ENCODE measurements around the gene RXRB. TPM values are rescaled to one million over a fixed set of nuclear protein-coding genes. Genes with fewer than 3 reads are reported as not detected.

RXRB gene
- total and polyA plus RNA-seq, 2 of the 13 experiments (the other 11 are each of a cell fraction or from before 2014, with no cell fraction given): 26.7 to 55.7 TPM

DNA sequence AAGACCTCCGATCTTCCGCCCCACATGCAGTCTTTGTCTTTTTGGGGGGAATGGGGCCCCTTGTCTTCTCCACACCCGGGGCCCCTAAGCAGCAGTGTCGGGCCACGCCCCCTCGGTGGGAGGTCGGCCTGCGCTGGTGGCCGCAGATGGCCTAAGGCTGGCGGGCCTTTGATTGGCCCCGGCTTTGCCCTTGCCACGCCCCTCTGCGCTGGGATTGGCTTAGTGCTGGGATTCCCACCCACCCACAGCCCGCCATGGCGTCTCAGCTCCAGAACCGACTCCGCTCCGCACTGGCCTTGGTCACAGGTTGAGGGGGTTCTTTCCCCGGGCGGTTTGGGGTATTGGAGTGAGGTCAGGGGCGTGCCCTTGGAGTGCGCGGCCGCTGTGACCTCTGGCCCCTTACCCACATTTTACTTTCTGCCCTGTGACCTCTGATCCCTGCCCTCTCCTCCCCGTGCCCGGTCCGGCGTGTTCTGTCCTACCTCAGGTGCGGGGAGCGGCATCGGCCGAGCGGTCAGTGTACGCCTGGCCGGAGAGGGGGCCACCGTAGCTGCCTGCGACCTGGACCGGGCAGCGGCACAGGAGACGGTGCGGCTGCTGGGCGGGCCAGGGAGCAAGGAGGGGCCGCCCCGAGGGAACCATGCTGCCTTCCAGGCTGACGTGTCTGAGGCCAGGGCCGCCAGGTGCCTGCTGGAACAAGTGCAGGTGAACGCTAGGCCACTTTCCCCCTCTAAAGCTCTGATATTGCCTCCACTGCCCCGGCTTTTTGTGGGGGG lies 4.1 kb upstream of the RXRB start, which contains the start of gene HSD17B8 (continued):
- TF ChIP-seq, protein P1, sequence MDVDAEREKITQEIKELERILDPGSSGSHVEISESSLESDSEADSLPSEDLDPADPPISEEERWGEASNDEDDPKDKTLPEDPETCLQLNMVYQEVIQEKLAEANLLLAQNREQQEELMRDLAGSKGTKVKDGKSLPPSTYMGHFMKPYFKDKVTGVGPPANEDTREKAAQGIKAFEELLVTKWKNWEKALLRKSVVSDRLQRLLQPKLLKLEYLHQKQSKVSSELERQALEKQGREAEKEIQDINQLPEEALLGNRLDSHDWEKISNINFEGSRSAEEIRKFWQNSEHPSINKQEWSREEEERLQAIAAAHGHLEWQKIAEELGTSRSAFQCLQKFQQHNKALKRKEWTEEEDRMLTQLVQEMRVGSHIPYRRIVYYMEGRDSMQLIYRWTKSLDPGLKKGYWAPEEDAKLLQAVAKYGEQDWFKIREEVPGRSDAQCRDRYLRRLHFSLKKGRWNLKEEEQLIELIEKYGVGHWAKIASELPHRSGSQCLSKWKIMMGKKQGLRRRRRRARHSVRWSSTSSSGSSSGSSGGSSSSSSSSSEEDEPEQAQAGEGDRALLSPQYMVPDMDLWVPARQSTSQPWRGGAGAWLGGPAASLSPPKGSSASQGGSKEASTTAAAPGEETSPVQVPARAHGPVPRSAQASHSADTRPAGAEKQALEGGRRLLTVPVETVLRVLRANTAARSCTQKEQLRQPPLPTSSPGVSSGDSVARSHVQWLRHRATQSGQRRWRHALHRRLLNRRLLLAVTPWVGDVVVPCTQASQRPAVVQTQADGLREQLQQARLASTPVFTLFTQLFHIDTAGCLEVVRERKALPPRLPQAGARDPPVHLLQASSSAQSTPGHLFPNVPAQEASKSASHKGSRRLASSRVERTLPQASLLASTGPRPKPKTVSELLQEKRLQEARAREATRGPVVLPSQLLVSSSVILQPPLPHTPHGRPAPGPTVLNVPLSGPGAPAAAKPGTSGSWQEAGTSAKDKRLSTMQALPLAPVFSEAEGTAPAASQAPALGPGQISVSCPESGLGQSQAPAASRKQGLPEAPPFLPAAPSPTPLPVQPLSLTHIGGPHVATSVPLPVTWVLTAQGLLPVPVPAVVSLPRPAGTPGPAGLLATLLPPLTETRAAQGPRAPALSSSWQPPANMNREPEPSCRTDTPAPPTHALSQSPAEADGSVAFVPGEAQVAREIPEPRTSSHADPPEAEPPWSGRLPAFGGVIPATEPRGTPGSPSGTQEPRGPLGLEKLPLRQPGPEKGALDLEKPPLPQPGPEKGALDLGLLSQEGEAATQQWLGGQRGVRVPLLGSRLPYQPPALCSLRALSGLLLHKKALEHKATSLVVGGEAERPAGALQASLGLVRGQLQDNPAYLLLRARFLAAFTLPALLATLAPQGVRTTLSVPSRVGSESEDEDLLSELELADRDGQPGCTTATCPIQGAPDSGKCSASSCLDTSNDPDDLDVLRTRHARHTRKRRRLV (CRISPR knock-in tag; IDR thresholded peaks at IDR 0.05): 0 out of 2 replicates have a peak, but pooled peaks have one; percentile 57
- TF ChIP-seq ASH2L (IDR thresholded peaks at IDR 0.05; ENCODE audit: insufficient read length, low read depth, low read length) (peak; percentile 79), NFE2 (CRISPR knock-in tag; IDR thresholded peaks at IDR 0.05) (no peak), MAZ (IDR thresholded peaks at IDR 0.05; ENCODE audit: borderline replicate concordance, low read depth, low read length) (no peak; the same call in 1 of the 2 replicates), MAZ (CRISPR knock-in tag; IDR thresholded peaks at IDR 0.05; ENCODE audit: low read depth) (peak; percentile 29; the same call in 1 of the 2 replicates), SAP130 (CRISPR knock-in tag; IDR thresholded peaks at IDR 0.05; ENCODE audit: low read depth) (peak; percentile 77), POLR2G (IDR thresholded peaks at IDR 0.05; ENCODE audit: low read depth, low read length) (peak; percentile 94), SSRP1 (CRISPR knock-in tag; IDR thresholded peaks at IDR 0.05) (0 out of 2 replicates have a peak, but pooled peaks have one; percentile 70), ZBTB7A (CRISPR knock-in tag; IDR thresholded peaks at IDR 0.05) (no peak), SIX1 (CRISPR knock-in tag; IDR thresholded peaks at IDR 0.05; ENCODE audit: borderline replicate concordance) (no peak), SALL2 (CRISPR knock-in tag; IDR thresholded peaks at IDR 0.05) (peak; percentile 89), NCOA2 (CRISPR knock-in tag; IDR thresholded peaks at IDR 0.05) (0 out of 2 replicates have a peak, but pooled peaks have one; percentile 19)
- TF ChIP-seq, protein P2, sequence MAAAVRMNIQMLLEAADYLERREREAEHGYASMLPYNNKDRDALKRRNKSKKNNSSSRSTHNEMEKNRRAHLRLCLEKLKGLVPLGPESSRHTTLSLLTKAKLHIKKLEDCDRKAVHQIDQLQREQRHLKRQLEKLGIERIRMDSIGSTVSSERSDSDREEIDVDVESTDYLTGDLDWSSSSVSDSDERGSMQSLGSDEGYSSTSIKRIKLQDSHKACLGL (CRISPR knock-in tag; IDR thresholded peaks at IDR 0.05): peak; percentile 74; the same call in 1 of the 2 replicates
- TF ChIP-seq, protein P3, sequence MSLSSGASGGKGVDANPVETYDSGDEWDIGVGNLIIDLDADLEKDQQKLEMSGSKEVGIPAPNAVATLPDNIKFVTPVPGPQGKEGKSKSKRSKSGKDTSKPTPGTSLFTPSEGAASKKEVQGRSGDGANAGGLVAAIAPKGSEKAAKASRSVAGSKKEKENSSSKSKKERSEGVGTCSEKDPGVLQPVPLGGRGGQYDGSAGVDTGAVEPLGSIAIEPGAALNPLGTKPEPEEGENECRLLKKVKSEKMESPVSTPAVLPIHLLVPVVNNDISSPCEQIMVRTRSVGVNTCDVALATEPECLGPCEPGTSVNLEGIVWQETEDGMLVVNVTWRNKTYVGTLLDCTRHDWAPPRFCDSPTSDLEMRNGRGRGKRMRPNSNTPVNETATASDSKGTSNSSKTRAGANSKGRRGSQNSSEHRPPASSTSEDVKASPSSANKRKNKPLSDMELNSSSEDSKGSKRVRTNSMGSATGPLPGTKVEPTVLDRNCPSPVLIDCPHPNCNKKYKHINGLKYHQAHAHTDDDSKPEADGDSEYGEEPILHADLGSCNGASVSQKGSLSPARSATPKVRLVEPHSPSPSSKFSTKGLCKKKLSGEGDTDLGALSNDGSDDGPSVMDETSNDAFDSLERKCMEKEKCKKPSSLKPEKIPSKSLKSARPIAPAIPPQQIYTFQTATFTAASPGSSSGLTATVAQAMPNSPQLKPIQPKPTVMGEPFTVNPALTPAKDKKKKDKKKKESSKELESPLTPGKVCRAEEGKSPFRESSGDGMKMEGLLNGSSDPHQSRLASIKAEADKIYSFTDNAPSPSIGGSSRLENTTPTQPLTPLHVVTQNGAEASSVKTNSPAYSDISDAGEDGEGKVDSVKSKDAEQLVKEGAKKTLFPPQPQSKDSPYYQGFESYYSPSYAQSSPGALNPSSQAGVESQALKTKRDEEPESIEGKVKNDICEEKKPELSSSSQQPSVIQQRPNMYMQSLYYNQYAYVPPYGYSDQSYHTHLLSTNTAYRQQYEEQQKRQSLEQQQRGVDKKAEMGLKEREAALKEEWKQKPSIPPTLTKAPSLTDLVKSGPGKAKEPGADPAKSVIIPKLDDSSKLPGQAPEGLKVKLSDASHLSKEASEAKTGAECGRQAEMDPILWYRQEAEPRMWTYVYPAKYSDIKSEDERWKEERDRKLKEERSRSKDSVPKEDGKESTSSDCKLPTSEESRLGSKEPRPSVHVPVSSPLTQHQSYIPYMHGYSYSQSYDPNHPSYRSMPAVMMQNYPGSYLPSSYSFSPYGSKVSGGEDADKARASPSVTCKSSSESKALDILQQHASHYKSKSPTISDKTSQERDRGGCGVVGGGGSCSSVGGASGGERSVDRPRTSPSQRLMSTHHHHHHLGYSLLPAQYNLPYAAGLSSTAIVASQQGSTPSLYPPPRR (CRISPR knock-in tag; IDR thresholded peaks at IDR 0.05; ENCODE audit: borderline replicate concordance): peak; percentile 49; the same call in 1 of the 2 replicates
- TF ChIP-seq, protein P4, sequence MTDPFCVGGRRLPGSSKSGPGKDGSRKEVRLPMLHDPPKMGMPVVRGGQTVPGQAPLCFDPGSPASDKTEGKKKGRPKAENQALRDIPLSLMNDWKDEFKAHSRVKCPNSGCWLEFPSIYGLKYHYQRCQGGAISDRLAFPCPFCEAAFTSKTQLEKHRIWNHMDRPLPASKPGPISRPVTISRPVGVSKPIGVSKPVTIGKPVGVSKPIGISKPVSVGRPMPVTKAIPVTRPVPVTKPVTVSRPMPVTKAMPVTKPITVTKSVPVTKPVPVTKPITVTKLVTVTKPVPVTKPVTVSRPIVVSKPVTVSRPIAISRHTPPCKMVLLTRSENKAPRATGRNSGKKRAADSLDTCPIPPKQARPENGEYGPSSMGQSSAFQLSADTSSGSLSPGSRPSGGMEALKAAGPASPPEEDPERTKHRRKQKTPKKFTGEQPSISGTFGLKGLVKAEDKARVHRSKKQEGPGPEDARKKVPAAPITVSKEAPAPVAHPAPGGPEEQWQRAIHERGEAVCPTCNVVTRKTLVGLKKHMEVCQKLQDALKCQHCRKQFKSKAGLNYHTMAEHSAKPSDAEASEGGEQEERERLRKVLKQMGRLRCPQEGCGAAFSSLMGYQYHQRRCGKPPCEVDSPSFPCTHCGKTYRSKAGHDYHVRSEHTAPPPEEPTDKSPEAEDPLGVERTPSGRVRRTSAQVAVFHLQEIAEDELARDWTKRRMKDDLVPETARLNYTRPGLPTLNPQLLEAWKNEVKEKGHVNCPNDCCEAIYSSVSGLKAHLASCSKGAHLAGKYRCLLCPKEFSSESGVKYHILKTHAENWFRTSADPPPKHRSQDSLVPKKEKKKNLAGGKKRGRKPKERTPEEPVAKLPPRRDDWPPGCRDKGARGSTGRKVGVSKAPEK (CRISPR knock-in tag; IDR thresholded peaks at IDR 0.05; ENCODE audit: borderline replicate concordance): 0 out of 2 replicates have a peak, but pooled peaks have one; percentile 44
